Stomach (tissue), 4 donors: Measurements from ENCODE around the gene THSD4.

ENCODE experiments used
- POLR2A ChIP-seq, 4 donors: fragments of 450-650 bp; IDR thresholded peaks; one replicate each; pipeline ENCODE4 v1.6.1; 2016; ENCODE audit warnings: antibody characterized with exemption in 4 of 4, control low read depth in 2 of 4, mild to moderate bottlenecking in 1 of 4, moderate library complexity in 1 of 4
- POLR2AphosphoS5 ChIP-seq, 3 donors: sonication (generic); formaldehyde crosslinking; IDR thresholded peaks; one replicate each; pipeline ENCODE4 v1.6.1; 2016; ENCODE audit warnings: antibody characterized with exemption in 3 of 3
- TF ChIP-seq, protein P1 (sequence below), 7 experiments: fragments of 450-650 bp in 4 of 7; fragments of 200-600 bp in 3 of 7; sonication (generic) in 3 of 7; IDR thresholded peaks; one replicate each; pipeline ENCODE4 v1.5.1; 2016 to 2019; ENCODE audit warnings: antibody characterized with exemption in 7 of 7, control low read depth in 2 of 7, mild to moderate bottlenecking in 1 of 7

DNA sequence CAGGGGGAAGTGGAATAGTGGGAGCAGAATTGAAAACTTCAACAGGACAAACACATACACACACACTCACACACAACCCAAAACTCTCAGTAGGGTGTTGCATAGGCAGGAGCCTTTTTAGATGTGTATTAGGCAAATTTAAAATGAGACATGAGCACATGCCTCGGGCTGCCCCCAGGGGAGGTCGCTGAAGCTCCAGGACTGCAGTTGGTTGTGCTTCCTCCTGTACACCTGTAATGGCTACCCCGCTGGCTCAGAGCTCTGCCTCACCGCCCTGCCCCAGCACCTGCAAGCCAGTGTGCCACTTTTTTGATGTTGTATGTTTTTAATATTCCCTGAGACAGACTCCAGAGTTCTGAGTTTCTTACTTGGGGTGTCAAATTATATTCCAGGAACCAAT is 391.7 kb downstream of the THSD4 start:
- TF ChIP-seq POLR2A (IDR thresholded peaks at IDR 0.05) (no peak), POLR2AphosphoS5 (IDR thresholded peaks at IDR 0.05) (no peak)
- TF ChIP-seq, protein P1, sequence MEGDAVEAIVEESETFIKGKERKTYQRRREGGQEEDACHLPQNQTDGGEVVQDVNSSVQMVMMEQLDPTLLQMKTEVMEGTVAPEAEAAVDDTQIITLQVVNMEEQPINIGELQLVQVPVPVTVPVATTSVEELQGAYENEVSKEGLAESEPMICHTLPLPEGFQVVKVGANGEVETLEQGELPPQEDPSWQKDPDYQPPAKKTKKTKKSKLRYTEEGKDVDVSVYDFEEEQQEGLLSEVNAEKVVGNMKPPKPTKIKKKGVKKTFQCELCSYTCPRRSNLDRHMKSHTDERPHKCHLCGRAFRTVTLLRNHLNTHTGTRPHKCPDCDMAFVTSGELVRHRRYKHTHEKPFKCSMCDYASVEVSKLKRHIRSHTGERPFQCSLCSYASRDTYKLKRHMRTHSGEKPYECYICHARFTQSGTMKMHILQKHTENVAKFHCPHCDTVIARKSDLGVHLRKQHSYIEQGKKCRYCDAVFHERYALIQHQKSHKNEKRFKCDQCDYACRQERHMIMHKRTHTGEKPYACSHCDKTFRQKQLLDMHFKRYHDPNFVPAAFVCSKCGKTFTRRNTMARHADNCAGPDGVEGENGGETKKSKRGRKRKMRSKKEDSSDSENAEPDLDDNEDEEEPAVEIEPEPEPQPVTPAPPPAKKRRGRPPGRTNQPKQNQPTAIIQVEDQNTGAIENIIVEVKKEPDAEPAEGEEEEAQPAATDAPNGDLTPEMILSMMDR (IDR thresholded peaks at IDR 0.05) = no peak
